Endothelial cell of umbilical vein (primary cell): ENCODE results near the gene NCK2. TPM values are rescaled to one million over a fixed set of nuclear protein-coding genes. Genes with fewer than 3 reads are reported as not detected.

ENCODE experiments used
- BruUV-seq: library from RNA; stranded (reverse); fragments of 400-500 nt; replicated peaks from 2 replicates; lab custom pipeline; 2021; lab: Mats Ljungman, UMichigan
- CTCF ChIA-PET: fragments of 300-600, 350-600 bp; sonication (Branson Sonifier 250); formaldehyde crosslinking; loops from one replicate; lab custom pipeline; 2021; ENCODE audit warnings: antibody characterized with exemption, inconsistent platforms; lab: Charles Lee
- POLR2A ChIA-PET: fragments of 300-600, 350-600 bp; sonication (Branson Sonifier 250); formaldehyde crosslinking; loops from one replicate; lab custom pipeline; 2021; ENCODE audit warnings: antibody characterized with exemption, inconsistent platforms; lab: Charles Lee
- DNase-seq: peaks from one replicate; pipeline ENCODE4 v3.0.0-alpha.2; 2011; ENCODE audit warnings: low read depth, low spot score
- FAIRE-seq: peaks from 2 replicates; lab custom pipeline; 2011; peaks lifted over from hg19 to GRCh38; lab: Jason Lieb, UNC
- H2AFZ ChIP-seq: 2 replicates; pipeline ENCODE4 v1.6.0; 2012; ENCODE audit warnings: low read depth, low read length, control low read depth, inconsistent platforms
- H3K27ac ChIP-seq: 2 replicates; pipeline ENCODE4 v1.5.1; 2011; ENCODE audit warnings: low read depth, mild to moderate bottlenecking, control low read depth, low read length, moderate library complexity; ENCODE audit not compliant: insufficient read depth
- H3K27me3 ChIP-seq, 2 experiments: 2 replicates each; pipeline versions ENCODE4 v1.6.0 to v1.6.1; 2011; ENCODE audit warnings: low read length in 2 of 2, mixed read lengths in 1 of 2; ENCODE audit not compliant: control insufficient read depth in 2 of 2, insufficient read depth in 2 of 2
- H3K36me3 ChIP-seq, 2 experiments: 2 replicates in 1 of 2; 3 replicates in 1 of 2; pipeline ENCODE4 v1.5.1; 2011; ENCODE audit warnings: low read length in 2 of 2, mild to moderate bottlenecking in 1 of 2, moderate library complexity in 1 of 2; ENCODE audit not compliant: control insufficient read depth in 2 of 2, insufficient read depth in 2 of 2; ENCODE audit errors: extremely low read depth in 1 of 2
- H3K4me1 ChIP-seq: 3 replicates; pipeline ENCODE4 v1.5.1; 2011; ENCODE audit warnings: mild to moderate bottlenecking, low read length; ENCODE audit not compliant: control insufficient read depth, insufficient read depth; ENCODE audit errors: extremely low read depth
- H3K4me2 ChIP-seq: 2 replicates; pipeline ENCODE4 v1.6.1; 2011; ENCODE audit warnings: low read length, control low read depth, mixed read lengths; ENCODE audit not compliant: insufficient read depth
- H3K4me3 ChIP-seq, 3 experiments: fragments of 200-600 bp in 1 of 3; sonication (generic), shearing (Covaris generic) in 1 of 3; replicated peaks in 1 of 3; 2 replicates each; pipeline ENCODE4 v1.5.1; 2011 to 2016; ENCODE audit warnings: control low read depth in 3 of 3, low read length in 3 of 3, mild to moderate bottlenecking in 2 of 3, inconsistent platforms in 1 of 3, low read depth in 1 of 3, moderate library complexity in 1 of 3; ENCODE audit not compliant: insufficient read depth in 1 of 3
- H3K79me2 ChIP-seq: 2 replicates; pipeline ENCODE4 v1.6.0; 2012; ENCODE audit warnings: low read length, inconsistent platforms; ENCODE audit not compliant: control insufficient read depth, insufficient read depth
- H3K9ac ChIP-seq: replicated peaks from 2 replicates; pipeline ENCODE3; 2011; ENCODE audit warnings: low read length, control low read depth; ENCODE audit not compliant: insufficient read depth; ENCODE audit errors: extremely low read depth
- H3K9me1 ChIP-seq: replicated peaks from 3 replicates; pipeline ENCODE4 v1.6.0; 2011; ENCODE audit warnings: mild to moderate bottlenecking, low read length; ENCODE audit not compliant: control insufficient read depth, insufficient read depth; ENCODE audit errors: extremely low read depth
- H3K9me3 ChIP-seq: replicated peaks from 2 replicates; pipeline ENCODE4 v1.5.1; 2012; ENCODE audit warnings: low read length, inconsistent platforms; ENCODE audit not compliant: control insufficient read depth, insufficient read depth
- H4K20me1 ChIP-seq: replicated peaks from 2 replicates; pipeline ENCODE3; 2011; ENCODE audit warnings: mild to moderate bottlenecking, low read length; ENCODE audit not compliant: control insufficient read depth, insufficient read depth; ENCODE audit errors: extremely low read depth
- CTCF ChIP-seq, 2 donors: IDR thresholded peaks; 1 replicate in 1 of 2; 2 replicates in 1 of 2; pipeline ENCODE4 v1.5.1; 2011; ENCODE audit warnings: low read length in 2 of 2, mild to moderate bottlenecking in 2 of 2, moderate library complexity in 2 of 2, control low read depth in 1 of 2, inconsistent platforms in 1 of 2, low read depth in 1 of 2; ENCODE audit not compliant: insufficient read depth in 1 of 2; ENCODE audit errors: extremely low read depth in 1 of 2
- EZH2 ChIP-seq: IDR thresholded peaks from 2 replicates; pipeline ENCODE4 v1.6.1; 2012; ENCODE audit warnings: borderline replicate concordance, low read depth, mild to moderate bottlenecking, moderate library complexity, low read length, inconsistent platforms; ENCODE audit not compliant: severe bottlenecking
- FOS ChIP-seq: IDR thresholded peaks from 2 replicates; pipeline ENCODE4 v1.6.1; 2011; ENCODE audit warnings: mild to moderate bottlenecking, low read length, moderate library complexity, borderline replicate concordance; ENCODE audit not compliant: insufficient read depth
- GATA2 ChIP-seq: IDR thresholded peaks from 2 replicates; pipeline ENCODE4 v1.7.0; 2011; ENCODE audit warnings: low read depth, mild to moderate bottlenecking, moderate library complexity, mixed read lengths, low read length; ENCODE audit not compliant: insufficient read length, insufficient read depth
- JUN ChIP-seq: IDR thresholded peaks from 2 replicates; pipeline ENCODE4 v1.6.1; 2011; ENCODE audit warnings: borderline replicate concordance, low read depth; ENCODE audit not compliant: insufficient read length, insufficient read depth
- MAX ChIP-seq: IDR thresholded peaks from 2 replicates; pipeline ENCODE4 v1.6.1; 2011; ENCODE audit not compliant: insufficient read depth, insufficient read length
- MYC ChIP-seq: IDR thresholded peaks from one replicate; pipeline ENCODE4 v1.6.1; 2011; ENCODE audit warnings: mild to moderate bottlenecking, low read depth, low read length
- POLR2A ChIP-seq: IDR thresholded peaks from 2 replicates; pipeline ENCODE4 v1.6.1; 2012; ENCODE audit warnings: low read depth, mild to moderate bottlenecking, control low read depth, low read length
- POLR2AphosphoS5 ChIP-seq: IDR thresholded peaks from 2 replicates; pipeline ENCODE4 v1.6.1; 2012; ENCODE audit warnings: low read depth, mild to moderate bottlenecking, control low read depth, low read length, moderate library complexity; ENCODE audit not compliant: insufficient read depth
- dilution Hi-C: fragments of 300-500 bp; cut with MboI; formaldehyde crosslinking; loops from one replicate; pipeline ENCODE4 v1.15.0; 2019; ENCODE audit warnings: low sequenced_read_pairs; ENCODE audit not compliant: extremely low pct_ligation_motif_present
- intact Hi-C: fragments of 100-400 bp; cut with micrococcal nuclease; formaldehyde crosslinking; loops from one replicate; pipeline ENCODE4 v1.10.0; 2022
- polyA plus RNA-seq, 4 experiments: library from polyadenylated mRNA; depleted of rRNA in 3 of 4; stranded (reverse) in 3 of 4; unstranded in 1 of 4; fragments of >200 nt; gene quantifications; 2 replicates each; pipeline versions ENCODE4 v1.2.1 to v1.2.3, GENCODE V29; 2011 to 2012; ENCODE audit warnings: missing spikeins in 1 of 4
- total RNA-seq: library from RNA; stranded (reverse); gene quantifications from 2 replicates; pipeline ENCODE4 v1.2.3, GENCODE V29; 2021

The NCK2 gene
- total and polyA plus RNA-seq, 2 donors (not counting 3 experiments of a cell fraction or from before 2014, with no cell fraction given) = 23.8 to 39.1 TPM

GRCh38 chr2:105737980-105738657 lies 6.6 kb upstream of the NCK2 start:
- CTCF ChIA-PET = interaction anchor here (1.3 to 1.6 kb wide), 2 partner anchors 8 to 889 kb away, joined by 3 read pairs; no protein-coding TSS in a partner anchor
- no peaks in the 10 kb centered on the region for H4K20me1 ChIP-seq

DNA sequence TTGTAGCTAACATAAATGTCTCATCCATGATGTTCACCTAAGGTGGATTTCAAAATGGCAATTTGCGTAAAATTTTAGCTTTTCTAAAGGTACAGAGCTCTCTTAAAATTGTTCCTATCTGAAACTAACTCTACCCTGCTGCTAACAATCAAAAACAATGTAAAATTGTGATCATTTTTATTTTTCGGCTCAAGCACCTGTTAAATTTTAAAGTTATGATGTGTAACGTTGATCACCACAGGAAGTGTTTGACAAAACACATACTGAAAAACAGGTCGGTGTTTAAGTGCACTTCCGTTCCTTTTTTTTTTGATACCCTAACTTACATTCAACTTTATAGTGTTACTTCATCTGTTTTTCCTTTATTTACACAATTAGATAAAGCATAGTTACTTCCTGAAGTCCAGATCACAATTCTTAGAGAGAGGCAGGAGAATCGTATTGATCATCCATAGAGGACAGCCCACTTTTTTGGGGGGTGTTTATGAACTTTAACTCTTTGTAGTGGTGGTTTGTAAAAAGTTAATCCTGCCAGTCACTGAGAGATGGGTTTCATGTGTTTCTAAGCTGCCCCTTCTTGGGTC lies 6.0 kb upstream of the NCK2 start:
- POLR2A ChIA-PET = no interaction called here
- dilution Hi-C loops = no loop called here

More at GRCh38 chr2:105737980-105738657, 6.6 kb upstream of the NCK2 start:
- intact Hi-C loops (no loop called here), dilution Hi-C loops (no loop called here)
- Histone ChIP-seq H3K4me3 (no peak overlapping the region), H2AFZ (no peak overlapping the region), H3K79me2 (no peaks in the 10 kb centered on the region), H3K27ac (no peak overlapping the region), H3K27me3 (peaks cover 22 to 29% of the 10 kb centered on the region in 2 experiments), H3K9me1 (no peaks in the 10 kb centered on the region), H3K9me3 (no peaks in the 10 kb centered on the region), H3K36me3 (no peaks in the 10 kb centered on the region), H3K4me1 (peaks cover 2% of the 10 kb centered on the region), H3K4me2 (no peak overlapping the region), H3K9ac (no peak overlapping the region)
- FAIRE-seq (no peak), DNase-seq (no peak)
- TF ChIP-seq FOS (no peak), JUN (no peak), MAX (no peak)
- no TSS peak for BruUV-seq
- POLR2A ChIA-PET = no interaction called here

More for the DNA sequence above, 6.0 kb upstream of the NCK2 start:
- no peak for FAIRE-seq
- Histone ChIP-seq H3K79me2 (no peaks in the 10 kb centered on the region), H3K27me3 (peaks cover 22 to 31% of the 10 kb centered on the region in 2 experiments), H3K27ac (no peak overlapping the region), H4K20me1 (no peaks in the 10 kb centered on the region), H3K4me3 (no peak overlapping the region), H3K9me3 (no peaks in the 10 kb centered on the region), H3K4me2 (no peak overlapping the region), H3K9ac (no peak overlapping the region), H3K4me1 (peaks cover 2% of the 10 kb centered on the region), H3K36me3 (no peaks in the 10 kb centered on the region), H2AFZ (no peak overlapping the region), H3K9me1 (no peaks in the 10 kb centered on the region)
- no peak for DNase-seq
- TF ChIP-seq GATA2 (no peak), POLR2AphosphoS5 (no peak), FOS (no peak), EZH2 (no peak), POLR2A (no peak), CTCF (IDR thresholded peaks at IDR 0.05; ENCODE audit: extremely low read depth in 1 of 2, insufficient read depth in 1 of 2, low read depth in 1 of 2, low read length in 2 of 2) (no peak), MYC (no peak), MAX (no peak), JUN (no peak)
- CTCF ChIA-PET = no interaction called here
- BruUV-seq = no TSS peak
- intact Hi-C loops = no loop called here
